Stimulated activated CD4-positive, alpha-beta T cell treated with anti-CD3 and anti-CD28 coated beads, TNF-alpha, amount 100 ng/mL, for 24 hours (primary cell): ENCODE data around the gene EPB41L1.
"Not testable (repeated sequence)": the region's sequence is repeated elsewhere in the genome, so short reads cannot be mapped to it uniquely, and the experiment has no call there.

Experiments
- DNase-seq, 3 experiments: peaks; one replicate each; pipeline ENCODE4 v3.0.0-alpha.2; 2020; ENCODE audit warnings: low read depth in 3 of 3

The EPB41L1 gene

DNA sequence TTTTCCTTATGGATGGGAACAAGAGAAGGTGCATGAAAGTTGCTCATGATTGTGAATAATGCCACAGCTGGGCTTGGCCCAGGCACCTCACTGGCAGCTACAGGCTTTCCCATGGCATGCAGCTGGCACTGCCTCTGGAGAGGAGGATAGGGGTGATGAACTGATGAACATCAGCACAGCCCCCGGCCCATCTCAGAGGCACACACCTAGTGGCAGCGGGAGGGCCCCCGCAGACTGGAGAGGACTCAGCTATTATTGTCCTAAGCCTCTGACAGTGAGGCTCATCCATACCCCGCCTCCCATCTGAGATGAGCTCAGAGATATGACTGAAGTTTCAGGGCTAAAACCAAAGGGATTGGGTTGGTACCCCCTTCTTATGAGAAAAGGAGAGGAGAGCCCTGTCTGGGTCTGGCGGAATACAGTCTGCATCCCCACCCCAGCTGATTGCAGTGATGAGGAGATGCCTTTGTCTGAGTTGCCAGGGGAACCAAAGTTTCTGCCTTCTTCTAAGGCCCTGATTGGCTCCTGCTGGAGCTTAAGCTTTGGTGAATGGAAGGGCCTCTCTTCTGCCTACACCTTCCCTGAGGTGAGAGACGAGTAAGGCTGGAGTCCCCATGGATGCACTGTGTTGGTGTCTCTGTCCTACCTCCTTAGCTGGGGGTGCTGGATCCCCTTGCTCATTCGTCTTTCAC, 27.6 kb upstream of the EPB41L1 start:
- DNase-seq: no peak

DNA sequence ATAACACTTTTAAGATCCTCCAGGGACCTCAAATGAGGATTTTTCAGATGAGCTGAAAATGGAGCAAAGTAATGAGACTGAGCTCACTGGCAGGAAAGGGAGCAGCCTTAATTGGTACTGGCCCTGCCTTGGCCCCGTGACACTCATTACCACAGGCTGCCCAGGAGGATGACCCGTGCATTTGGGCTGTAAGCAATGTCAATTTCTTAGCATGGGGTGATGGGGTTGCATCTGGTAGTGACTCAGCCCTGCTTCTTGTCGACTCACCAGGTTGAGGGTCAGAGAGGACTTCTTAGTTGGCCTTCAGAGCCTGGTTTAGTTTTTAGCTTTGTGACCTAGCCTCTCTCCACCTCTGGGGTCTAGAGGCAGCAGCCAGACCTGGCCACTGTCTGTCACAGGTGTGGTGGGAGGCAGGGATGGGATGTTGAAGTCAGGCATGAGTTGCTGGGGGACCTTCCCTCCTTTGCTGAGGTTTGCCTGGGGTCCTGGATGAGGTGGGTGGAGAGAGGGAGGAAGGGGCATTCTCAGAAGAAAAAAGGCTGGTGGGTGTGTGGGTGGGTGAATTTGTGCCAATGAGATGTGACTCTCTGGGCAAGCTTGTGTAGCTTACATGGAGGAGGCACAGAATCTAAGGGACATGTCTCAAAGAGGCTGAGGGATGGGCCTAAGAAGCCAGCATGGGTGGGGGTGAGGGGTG, 25.9 kb upstream of the EPB41L1 start:
- no peak for DNase-seq

DNA sequence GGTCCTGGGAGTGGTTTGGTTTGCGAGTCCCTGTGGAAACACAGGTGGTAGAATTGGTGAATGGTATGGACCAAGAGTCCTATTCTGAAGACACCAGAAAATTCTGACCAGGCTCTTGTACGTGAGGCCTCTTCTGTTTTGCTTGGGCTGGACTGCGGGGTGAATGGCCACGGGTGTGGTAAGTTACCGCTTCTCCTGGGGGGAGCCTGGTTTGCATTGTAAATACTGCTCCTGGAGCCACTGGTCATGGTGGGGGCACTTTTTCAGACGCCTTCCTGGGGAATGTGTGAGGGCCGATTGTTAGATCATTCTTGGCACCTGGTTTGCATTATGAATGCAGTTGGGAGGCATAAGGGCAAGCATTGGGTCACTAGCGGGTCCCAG, 25.4 kb upstream of the EPB41L1 start:
- no peak for DNase-seq

DNA sequence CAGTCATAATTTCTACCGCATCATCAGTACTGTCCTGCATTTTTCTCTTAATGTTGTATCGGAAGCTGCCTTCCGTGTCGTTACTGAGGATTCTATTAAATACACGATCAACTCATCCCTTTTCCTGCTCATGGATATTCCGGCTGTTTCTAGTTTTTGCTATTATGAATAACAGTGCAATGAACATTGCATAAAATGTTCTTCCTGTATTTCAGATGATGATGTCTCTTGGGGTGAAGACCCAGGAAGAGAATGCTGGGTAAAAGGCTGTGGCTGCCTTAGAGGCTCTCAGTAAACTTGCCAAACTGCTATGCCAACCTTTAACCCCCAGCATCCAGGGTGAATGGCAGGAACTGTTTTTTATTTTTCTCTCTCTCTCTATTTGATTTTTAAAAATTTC, 24.1 kb upstream of the EPB41L1 start:
- no peak for DNase-seq

DNA sequence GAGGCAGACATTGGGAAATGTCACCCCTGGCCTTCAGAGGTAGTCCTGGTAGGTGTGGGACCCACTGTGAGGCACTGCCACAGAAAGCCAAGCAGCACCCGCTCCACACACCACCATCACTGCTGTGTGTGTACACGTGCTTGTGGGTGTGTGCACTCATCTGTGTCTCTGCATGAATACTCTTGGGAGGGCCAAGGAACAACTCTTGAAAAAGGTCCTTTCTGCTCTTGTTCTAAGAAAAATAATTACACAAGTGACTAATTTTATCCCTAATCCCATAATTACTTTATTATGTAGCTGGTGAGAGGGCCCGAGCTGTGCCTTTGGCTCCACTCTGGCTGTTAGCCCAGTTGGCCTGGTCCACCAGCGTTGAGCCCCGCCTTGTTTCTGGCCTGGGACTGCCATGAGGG, 21.7 kb upstream of the EPB41L1 start:
- no peak for DNase-seq

DNA sequence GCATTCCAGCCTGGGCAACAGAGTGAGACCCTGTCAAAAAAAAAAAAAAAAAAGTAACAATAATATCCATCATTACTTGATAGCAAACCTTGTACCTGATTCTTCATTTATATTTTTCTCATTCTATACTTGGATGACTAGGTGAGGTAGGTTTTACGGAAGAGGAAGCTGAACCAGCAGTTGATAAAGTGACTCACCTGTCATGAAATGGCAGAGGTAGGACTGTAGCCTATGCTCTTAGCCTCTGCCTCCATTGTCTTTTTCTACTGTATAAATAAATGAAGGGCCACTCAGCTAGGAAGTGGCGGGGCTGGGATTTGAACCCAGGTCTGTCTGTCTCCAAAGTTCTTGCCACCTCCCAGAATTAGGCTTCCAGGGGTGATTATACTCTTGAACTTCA, 20.7 kb upstream of the EPB41L1 start:
- no peak for DNase-seq

DNA sequence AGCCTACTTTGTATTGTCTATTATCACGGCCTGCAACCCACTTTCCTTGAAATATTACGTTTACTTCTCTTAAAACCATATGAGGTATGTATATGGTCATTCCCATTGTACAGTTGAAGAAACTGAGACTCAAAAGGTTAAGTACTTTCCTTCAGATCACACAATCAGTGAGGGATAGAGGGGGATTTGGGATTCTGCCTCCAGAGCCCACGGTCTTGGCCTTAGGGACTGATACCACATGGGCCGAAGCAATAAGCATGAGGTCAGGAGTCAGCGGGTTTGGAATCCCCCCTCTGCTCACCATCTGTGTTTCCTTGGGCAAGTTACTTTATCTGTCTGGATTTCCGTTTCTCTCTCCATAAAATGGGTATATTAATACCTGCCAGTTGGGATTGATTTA, 19.4 kb upstream of the EPB41L1 start:
- no peak for DNase-seq

DNA sequence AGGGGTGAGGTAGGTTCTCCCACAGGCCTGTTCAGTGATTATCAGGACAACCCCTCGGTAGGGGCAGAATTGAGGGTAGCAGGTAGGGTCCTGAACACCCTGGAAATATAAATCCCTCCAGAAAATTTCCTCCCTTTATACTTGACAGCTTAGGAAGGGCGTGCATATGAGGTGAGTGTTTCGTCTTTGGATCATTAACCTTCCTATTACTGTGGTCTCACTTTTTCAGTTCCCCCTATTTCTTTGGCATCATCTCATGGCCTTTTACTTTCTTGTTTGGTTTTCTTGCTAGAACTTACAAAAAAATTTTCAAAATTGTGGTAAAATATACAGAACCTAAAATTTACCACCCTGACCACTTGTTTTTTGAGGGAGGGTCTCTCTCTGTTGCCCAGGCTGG, 18.7 kb upstream of the EPB41L1 start:
- DNase-seq: no peak

DNA sequence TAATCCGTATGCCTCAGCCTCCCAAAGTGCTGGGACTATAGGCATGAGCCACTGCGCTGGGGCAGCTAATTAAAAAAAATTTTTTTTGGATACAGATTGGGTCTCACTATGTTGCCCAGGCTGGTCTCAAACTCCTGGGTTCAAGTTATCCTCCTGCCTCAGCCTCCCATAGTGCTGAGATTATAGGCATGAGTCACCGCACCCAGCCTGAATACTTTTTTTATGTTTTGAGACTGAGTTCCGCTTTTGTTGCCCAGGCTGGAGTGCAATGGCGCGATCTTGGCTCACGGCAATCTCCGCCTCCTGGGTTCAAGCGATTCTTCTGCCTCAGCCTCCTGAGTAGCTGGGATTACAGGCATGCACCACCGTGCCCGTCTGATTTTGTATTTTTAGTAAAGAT, 17.2 kb upstream of the EPB41L1 start:
- DNase-seq: not testable (repeated sequence)

DNA sequence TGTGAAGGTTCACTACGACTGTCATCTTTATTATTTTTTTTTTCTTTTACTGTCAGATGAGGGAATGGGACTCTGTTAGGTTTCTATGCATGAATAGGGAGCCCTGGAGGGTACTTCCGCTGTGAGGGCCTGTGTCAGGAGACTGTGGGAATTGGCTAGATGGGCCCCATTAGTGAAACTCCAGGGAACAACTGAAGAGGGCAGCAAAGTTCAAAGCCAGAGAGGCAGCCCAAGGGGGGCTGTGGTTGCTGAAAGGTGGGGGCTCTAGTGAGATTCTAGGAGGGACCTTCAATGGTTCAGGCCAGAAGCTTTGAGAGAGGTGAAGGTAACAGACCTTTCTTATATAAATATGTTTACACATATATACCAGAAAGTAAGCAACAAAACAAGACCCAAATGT, 13.2 kb upstream of the EPB41L1 start:
- no peak for DNase-seq

DNA sequence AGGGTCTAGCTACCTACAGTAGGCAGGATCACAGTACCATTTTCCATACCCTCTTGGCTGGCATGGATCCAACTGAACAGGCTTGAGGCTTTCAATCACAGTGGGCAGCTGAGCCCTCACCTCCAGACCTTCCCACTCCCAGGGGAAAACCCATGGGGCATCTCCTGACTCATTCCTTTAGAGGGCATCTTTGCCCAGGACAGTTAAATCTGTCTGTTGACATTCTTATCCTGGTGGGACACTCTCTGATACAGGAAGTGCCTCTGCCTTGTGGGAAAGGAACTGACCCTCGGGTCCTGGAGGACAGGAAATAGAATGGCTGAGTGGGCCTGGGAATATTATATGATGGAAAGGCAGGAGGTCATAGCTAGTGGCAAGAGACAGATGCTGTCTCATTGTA, 10.2 kb upstream of the EPB41L1 start:
- no peak for DNase-seq

DNA sequence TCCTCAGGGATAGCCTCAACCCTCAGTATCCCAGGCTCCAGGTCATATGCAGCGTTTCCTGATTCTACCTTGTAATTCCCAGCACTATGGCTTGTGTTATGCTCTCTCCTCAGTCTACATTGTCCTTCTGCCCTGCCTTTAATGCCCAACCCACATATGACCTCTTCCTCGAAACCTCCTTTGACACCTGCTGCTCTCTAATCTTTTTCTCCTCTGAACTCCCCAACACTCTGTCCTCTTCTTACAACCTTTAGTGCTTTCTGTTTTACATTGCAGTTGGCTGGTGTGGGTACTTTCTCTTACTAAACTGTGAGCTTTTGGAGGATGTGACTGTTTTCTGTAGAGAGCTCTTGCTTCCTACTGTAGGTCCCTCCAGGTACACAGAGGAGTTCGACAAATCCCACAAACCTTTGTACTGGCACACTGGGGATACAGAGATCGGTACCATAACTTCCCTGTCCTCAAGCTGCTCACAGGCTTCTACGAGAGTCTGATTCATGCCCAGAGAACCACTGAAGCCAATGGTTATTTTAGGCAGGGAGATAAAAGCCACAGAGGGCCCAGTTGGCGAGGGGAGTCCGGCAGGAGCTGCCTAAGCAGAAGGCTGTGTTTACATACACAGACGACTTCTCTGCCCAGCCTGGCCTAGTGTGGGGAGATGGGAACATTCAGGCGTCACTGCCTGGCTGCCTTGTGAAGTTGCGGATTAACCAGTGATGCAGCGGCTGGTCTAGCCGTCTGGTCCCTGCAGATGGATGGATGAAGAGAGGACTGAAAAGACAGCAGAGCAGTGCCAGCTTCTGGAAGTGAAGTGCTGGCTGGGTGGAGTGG, 8.4 kb upstream of the EPB41L1 start:
- DNase-seq: no peak

DNA sequence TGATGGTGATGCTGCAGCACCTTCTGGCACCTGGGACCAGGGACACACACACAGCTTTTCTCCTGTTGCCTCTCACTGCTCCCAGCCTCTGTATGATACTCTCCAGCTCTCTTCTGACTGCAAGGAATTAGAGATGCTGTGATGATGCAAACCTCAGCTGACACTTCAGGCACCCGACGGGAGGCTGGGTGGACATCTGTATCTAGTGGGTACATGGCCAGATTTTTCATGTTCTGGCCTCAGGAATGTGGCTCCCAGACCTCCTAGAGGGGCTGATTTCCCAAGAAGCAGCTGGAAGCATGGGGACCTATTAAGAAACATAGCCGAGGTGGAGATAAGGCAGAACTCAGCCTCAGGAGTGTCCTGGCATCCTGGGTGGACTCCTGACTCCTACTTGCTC, 6.8 kb upstream of the EPB41L1 start:
- no peak for DNase-seq

DNA sequence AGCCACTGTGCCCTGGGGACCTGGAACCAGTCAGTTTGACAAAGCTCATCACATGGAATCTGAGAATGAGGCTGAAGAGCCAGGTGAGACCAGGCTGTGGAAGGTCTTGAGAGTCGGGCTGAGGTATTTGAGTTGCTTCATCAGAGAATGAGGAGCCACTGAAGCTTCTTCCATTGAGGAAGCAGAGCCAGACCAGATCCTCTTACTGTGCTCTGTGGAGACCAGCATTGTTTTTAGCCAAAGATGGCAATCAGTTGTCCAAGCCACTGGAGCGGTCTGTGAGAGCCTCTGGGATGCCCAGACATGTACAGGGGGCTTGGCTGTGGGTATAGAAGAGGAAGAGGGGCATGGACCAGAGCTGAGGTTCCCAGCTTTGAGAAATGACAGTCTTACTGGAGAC, 6.1 kb upstream of the EPB41L1 start:
- DNase-seq: no peak

DNA sequence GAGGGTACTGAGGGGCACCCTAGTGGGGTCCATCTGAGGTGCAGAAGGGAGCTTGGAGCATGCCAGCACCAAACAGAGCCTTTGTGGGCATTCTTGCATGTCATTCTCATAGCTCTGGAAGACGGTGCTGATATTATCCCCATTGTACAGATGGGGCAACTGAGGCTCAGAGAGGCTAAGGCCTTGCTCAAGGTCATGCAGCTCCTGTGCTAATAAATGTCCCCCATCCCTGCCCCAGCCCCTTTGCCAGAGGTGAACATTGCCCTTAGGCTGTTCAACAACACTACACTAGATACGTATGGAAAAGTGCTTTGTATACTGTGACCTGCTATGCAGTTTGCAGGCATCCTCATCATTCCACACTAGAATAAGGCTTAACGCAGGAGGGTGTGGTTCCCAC, 5.5 kb upstream of the EPB41L1 start:
- no peak for DNase-seq

DNA sequence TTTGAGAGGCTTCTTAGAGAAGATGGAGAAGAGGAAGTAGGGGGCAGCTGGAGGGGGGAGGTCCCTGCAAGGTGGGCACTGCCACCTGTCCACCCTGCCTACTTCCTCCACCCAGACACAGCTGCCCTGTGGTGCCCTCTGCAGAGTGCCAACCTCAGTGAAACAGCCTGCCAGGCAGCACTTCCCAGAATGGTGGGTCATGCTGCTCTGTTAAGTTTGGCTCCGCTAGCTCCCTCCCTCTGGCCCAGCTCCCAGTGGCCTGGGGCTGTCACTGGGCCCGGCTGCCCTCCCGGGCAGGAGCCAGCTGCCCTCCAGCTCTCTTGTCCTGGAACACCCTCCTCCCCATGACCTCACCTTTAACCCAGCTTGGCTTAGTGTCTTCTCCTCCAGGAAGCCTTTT, 5.1 kb upstream of the EPB41L1 start:
- no peak for DNase-seq

DNA sequence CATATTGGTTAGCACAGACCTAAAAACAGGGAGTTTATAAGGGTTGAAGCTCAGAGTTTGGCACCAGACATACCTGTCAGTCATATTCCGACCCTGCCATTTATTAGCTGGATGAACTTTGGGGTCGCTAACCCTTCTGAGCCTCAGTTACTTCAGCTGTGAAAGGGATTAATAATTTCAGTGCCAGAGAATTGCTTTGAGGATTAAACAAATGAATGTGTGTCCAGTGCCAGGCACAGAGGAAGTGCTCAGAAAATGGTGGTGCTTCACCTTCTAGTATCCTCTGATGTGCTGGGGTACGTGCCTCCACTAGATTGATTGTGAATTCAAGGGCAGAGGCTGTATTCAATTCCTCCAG, 4.1 kb upstream of the EPB41L1 start:
- no peak for DNase-seq

DNA sequence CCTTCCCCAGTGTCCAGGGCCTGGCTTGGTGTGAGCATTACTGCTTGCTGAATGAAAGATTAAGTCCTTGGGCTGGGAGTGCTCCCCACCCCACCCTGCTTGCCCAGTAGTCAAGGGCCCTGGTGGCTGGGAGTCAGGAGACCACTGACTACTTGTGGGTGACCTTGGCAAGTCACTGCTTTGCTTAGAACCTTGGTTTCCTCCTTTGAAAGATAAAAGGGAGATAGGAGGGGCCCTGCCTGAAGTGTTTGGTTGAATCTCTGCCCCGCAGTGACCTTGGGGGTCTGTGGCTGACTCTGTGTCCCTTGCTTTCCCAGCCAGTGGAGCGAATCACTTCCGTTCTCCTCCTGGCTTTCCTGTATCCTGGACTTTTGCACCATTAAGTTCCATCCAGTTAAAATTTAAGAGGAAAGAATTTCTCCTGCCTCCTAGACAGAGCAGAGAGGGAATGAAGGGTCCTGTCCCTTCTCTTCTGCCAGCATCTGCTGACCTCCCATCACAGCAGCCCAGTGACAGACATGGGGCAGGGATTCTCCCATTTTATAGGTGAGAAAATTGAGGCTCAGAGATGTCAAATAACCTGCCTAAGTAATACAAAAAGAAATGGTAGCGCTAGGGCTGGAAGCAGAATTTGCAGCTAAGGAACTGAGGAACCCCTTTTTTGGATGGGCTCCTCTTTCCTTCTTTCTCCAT, 3.5 kb upstream of the EPB41L1 start:
- DNase-seq: no peak

DNA sequence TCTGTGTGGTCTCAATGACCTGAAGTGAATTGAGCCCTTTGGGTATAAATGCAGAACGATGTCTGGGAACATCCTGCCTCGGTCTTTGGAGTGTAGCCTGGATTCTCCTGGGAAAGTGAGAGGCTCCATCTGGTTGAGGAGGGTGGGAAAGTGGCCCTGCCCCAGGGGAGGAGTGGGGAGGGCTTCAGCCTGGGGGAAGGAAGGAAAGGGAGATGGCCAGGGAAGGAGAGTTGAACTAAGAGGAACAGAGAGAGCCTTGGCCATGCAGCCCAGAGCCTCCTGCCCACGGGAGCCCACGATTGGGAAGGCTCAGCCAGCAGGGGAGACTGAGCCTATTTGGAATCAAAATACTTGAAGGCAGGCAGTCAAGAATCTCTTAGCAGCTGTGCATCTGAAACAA, 2.3 kb upstream of the EPB41L1 start:
- no peak for DNase-seq

DNA sequence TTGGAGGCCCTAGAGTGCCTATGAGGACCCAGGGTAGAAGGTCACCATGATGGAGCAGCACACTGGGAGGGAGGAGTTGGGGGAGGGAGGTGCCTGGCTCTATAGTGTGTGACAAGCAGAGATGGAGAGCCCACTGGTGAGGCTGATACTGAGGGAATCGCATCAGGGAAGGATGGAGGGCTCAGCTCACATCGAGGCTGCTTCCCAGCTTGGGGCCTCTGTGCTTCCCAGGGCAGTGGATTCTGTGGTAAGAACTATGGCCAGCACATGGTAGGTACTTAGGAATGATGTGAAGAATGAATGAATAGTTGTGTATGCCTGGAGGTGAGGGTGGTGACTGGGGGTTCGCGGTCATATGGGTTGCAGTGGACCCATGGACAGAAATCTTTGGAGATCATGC, 1.3 kb upstream of the EPB41L1 start:
- DNase-seq: no peak

DNA sequence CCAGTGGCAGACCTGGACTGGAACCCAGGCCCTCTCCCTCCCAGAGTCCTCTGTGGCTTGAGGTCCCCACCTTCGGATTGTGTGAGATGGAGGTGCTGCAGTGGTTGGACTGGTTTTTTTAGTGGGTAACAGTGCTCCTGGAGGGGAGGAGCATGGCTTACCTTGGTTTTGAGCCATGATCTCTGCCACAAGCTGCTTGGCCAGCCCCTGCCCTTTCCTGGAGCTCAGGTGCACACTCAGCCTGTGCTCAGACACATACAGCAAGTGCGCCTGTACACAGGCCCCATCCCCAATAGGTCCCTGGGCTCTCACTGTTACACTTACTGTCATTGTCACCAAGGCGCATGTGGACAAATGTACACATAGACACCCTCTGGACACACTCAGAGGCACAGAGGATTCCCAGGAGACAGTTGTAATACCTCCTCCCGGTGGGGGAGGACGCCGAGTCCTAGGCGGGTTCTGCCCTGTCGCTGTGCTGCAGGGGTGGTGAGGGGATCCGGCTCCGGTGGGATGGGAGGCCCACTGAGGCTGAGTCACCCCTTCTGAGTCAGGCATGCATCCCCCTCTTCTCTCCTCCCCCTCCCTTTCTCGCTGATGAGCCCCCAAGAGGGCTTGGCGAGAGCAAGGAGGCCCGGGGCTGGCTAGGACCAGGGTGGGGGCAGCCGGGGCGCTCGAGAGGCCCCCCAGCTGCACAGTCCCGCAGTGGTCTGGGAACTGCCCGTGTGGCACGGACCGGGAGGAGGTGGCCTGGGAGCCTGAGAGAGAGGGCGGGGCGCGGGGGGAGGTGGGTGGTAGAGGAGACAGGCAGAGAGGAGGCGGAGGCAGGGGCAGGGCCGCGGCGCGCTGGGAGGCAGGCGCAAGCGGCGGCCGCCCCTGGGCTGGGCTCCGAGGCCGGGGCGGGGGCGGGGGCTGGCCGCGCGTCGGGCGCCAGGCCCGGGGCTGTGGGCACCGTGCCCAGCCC, 522 bp upstream of the EPB41L1 start:
- peak in 1 of 3 experiments; percentile 53 for DNase-seq
